KMS-11 (cell line): ENCODE data around the gene BNIP5.

Experiments
- H2AFZ ChIP-seq: fragments of 200-600 bp; sonication (generic); 2 replicates; pipeline ENCODE4 v1.6.1; 2016; ENCODE audit warnings: antibody characterized with exemption, mixed run types, low read depth
- H3K27ac ChIP-seq: fragments of 200-600 bp; sonication (generic); 2 replicates; pipeline ENCODE4 v1.6.1; 2016; ENCODE audit warnings: mild to moderate bottlenecking, mixed run types
- H3K27me3 ChIP-seq: fragments of 200-600 bp; sonication (generic); 2 replicates; pipeline ENCODE4 v1.6.1; 2017; ENCODE audit warnings: mild to moderate bottlenecking, low read depth, mixed run types, moderate library complexity; ENCODE audit not compliant: insufficient read depth
- H3K36me3 ChIP-seq: fragments of 200-600 bp; sonication (generic); 2 replicates; pipeline ENCODE4 v1.6.1; 2017; ENCODE audit warnings: mild to moderate bottlenecking, mixed run types; ENCODE audit not compliant: insufficient read depth
- H3K4me1 ChIP-seq: fragments of 200-600 bp; sonication (generic); 2 replicates; pipeline ENCODE4 v1.6.1; 2016; ENCODE audit warnings: mild to moderate bottlenecking, low read depth, mixed run types; ENCODE audit not compliant: poor library complexity, severe bottlenecking
- H3K4me2 ChIP-seq: fragments of 200-600 bp; sonication (generic); 2 replicates; pipeline ENCODE4 v1.7.0; 2016; ENCODE audit warnings: mild to moderate bottlenecking, mixed run types
- H3K4me3 ChIP-seq: fragments of 200-600 bp; sonication (generic); IDR thresholded peaks from 2 replicates; pipeline ENCODE4 v1.6.1; 2017; ENCODE audit warnings: low read depth, low read length, mixed read lengths; ENCODE audit not compliant: insufficient read depth
- H3K79me2 ChIP-seq: fragments of 200-600 bp; sonication (generic); 2 replicates; pipeline ENCODE4 v1.6.1; 2016; ENCODE audit warnings: low read depth, mixed run types; ENCODE audit not compliant: insufficient read depth
- H3K9ac ChIP-seq: fragments of 200-600 bp; sonication (generic); 2 replicates; pipeline ENCODE4 v1.6.1; 2016; ENCODE audit warnings: mild to moderate bottlenecking, mixed run types
- H4K20me1 ChIP-seq: fragments of 200-600 bp; sonication (generic); 2 replicates; pipeline ENCODE4 v1.6.1; 2016; ENCODE audit warnings: mild to moderate bottlenecking, mixed run types; ENCODE audit not compliant: insufficient read depth
- CTCF ChIP-seq: fragments of 200-600 bp; sonication (generic); conservative IDR thresholded peaks from 2 replicates; pipeline ENCODE4 v1.6.1; 2017; ENCODE audit warnings: low read depth, mild to moderate bottlenecking, antibody characterized with exemption, low read length, moderate library complexity, mixed read lengths

BNIP5 gene

GRCh38 chr6:36361071-36361470 lies 24.4 kb upstream of the BNIP5 start:
- Histone ChIP-seq H3K4me1 (peaks cover 12% of the 10 kb centered on the region), H3K36me3 (no peaks in the 10 kb centered on the region), H2AFZ (peak overlapping the region; percentile 42; the same call in 1 of the 2 replicates), H3K79me2 (no peaks in the 10 kb centered on the region), H4K20me1 (no peaks in the 10 kb centered on the region), H3K27ac (no peak overlapping the region), H3K4me2 (no peak overlapping the region), H3K27me3 (no peaks in the 10 kb centered on the region), H3K4me3 (no peak overlapping the region), H3K9ac (no peak overlapping the region)
- no peak for TF ChIP-seq CTCF

- Histone ChIP-seq H3K4me3 (no peak overlapping the region), H3K4me2 (no peak overlapping the region), H3K36me3 (no peaks in the 10 kb centered on the region), H3K4me1 (peaks cover 18% of the 10 kb centered on the region), H4K20me1 (no peaks in the 10 kb centered on the region), H3K27me3 (no peaks in the 10 kb centered on the region), H3K79me2 (no peaks in the 10 kb centered on the region), H3K27ac (no peak overlapping the region), H3K9ac (no peak overlapping the region), H2AFZ (peak overlapping the region; percentile 42)
- TF ChIP-seq CTCF, result peak; percentile 85
Measured at GRCh38 chr6:36360241-36361054, 23.8 kb upstream of the BNIP5 start.

- H2AFZ ChIP-seq, result no peak overlapping the region
- no peak for TF ChIP-seq CTCF
- no peak overlapping the region for H3K9ac ChIP-seq
- no peaks in the 10 kb centered on the region for H3K36me3 ChIP-seq
- peaks cover 11% of the 10 kb centered on the region for H3K4me1 ChIP-seq
- H3K27me3 ChIP-seq, result no peaks in the 10 kb centered on the region
- H3K4me3 ChIP-seq, result no peak overlapping the region
- no peaks in the 10 kb centered on the region for H3K79me2 ChIP-seq
- H3K4me2 ChIP-seq, result no peak overlapping the region
- no peaks in the 10 kb centered on the region for H4K20me1 ChIP-seq
- no peak overlapping the region for H3K27ac ChIP-seq
Measured at GRCh38 chr6:36358226-36358915, 21.7 kb upstream of the BNIP5 start.

GRCh38 chr6:36357872-36358225 lies 21.2 kb upstream of the BNIP5 start:
- no peak overlapping the region for H3K4me2 ChIP-seq
- no peak overlapping the region for H3K27ac ChIP-seq
- no peaks in the 10 kb centered on the region for H3K79me2 ChIP-seq
- no peak overlapping the region for H3K9ac ChIP-seq
- no peaks in the 10 kb centered on the region for H3K27me3 ChIP-seq
- no peak overlapping the region for H2AFZ ChIP-seq
- H4K20me1 ChIP-seq, result no peaks in the 10 kb centered on the region
- H3K36me3 ChIP-seq, result no peaks in the 10 kb centered on the region
- H3K4me3 ChIP-seq, result no peak overlapping the region
- TF ChIP-seq CTCF, result no peak
- H3K4me1 ChIP-seq, result peaks cover 11% of the 10 kb centered on the region
